ENCODE measurements around the gene SMPD4.
"Not testable (repeated sequence)": the region's sequence is repeated elsewhere in the genome, so short reads cannot be mapped to it uniquely, and the experiment has no call there.

Gene SMPD4

GRCh38 chr2:130157354-130157753 is 24.0 kb downstream of the SMPD4 start:
- not testable (repeated sequence) for H3K27me3 ChIP-seq (ENCODE audit: insufficient read depth, low read length); H2AFZ ChIP-seq (ENCODE audit: low read length, unreplicated experiment); H3K27ac ChIP-seq (ENCODE audit: low read depth, low read length); H3K79me2 ChIP-seq (ENCODE audit: control insufficient read depth, insufficient read depth, low read length, unreplicated experiment); H3K4me3 ChIP-seq (ENCODE audit: low read depth, low read length); H3K4me1 ChIP-seq (ENCODE audit: control insufficient read depth, insufficient read depth, low read length, unreplicated experiment); H3K36me3 ChIP-seq (ENCODE audit: insufficient read depth, low read length)

DNA sequence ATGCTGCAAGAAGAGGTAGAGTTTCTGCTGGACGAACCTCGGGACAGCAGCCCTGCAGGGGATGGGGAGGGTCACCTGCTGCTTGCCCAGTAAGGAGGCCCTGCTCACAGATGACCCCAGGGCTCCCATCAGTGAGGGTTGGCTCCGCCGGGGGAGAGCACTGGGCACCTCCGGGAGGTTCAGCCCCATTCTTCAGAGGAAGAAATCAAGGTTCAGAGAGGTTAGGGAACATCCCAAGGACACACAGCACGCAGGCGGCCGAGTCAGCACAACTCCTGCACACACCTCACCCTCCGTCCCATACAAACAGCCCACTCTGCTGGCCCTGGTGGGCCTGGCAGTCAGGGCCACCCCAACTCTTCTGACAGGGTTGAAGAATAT is 24.8 kb downstream of the SMPD4 start:
- H3K27ac ChIP-seq (ENCODE audit: low read depth, low read length): no peak overlapping the region
- no peak overlapping the region for H3K4me3 ChIP-seq (ENCODE audit: low read depth, low read length)
- H3K79me2 ChIP-seq (ENCODE audit: control insufficient read depth, insufficient read depth, low read length, unreplicated experiment): no peaks in the 10 kb centered on the region
- no peaks in the 10 kb centered on the region for H3K36me3 ChIP-seq (ENCODE audit: insufficient read depth, low read length)
- H3K4me1 ChIP-seq (ENCODE audit: control insufficient read depth, insufficient read depth, low read length, unreplicated experiment): no peaks in the 10 kb centered on the region
- H3K27me3 ChIP-seq (ENCODE audit: insufficient read depth, low read length): no peaks in the 10 kb centered on the region
- H2AFZ ChIP-seq (ENCODE audit: low read length, unreplicated experiment): no peak overlapping the region

- H3K27ac ChIP-seq (ENCODE audit: low read depth, low read length); H3K27me3 ChIP-seq (ENCODE audit: insufficient read depth, low read length); H3K36me3 ChIP-seq (ENCODE audit: insufficient read depth, low read length); H3K4me3 ChIP-seq (ENCODE audit: low read depth, low read length); H2AFZ ChIP-seq (ENCODE audit: low read length, unreplicated experiment); H3K4me1 ChIP-seq (ENCODE audit: control insufficient read depth, insufficient read depth, low read length, unreplicated experiment); H3K79me2 ChIP-seq (ENCODE audit: control insufficient read depth, insufficient read depth, low read length, unreplicated experiment): not testable (repeated sequence)
Observed at GRCh38 chr2:130155956-130156623, 25.3 kb downstream of the SMPD4 start.

DNA sequence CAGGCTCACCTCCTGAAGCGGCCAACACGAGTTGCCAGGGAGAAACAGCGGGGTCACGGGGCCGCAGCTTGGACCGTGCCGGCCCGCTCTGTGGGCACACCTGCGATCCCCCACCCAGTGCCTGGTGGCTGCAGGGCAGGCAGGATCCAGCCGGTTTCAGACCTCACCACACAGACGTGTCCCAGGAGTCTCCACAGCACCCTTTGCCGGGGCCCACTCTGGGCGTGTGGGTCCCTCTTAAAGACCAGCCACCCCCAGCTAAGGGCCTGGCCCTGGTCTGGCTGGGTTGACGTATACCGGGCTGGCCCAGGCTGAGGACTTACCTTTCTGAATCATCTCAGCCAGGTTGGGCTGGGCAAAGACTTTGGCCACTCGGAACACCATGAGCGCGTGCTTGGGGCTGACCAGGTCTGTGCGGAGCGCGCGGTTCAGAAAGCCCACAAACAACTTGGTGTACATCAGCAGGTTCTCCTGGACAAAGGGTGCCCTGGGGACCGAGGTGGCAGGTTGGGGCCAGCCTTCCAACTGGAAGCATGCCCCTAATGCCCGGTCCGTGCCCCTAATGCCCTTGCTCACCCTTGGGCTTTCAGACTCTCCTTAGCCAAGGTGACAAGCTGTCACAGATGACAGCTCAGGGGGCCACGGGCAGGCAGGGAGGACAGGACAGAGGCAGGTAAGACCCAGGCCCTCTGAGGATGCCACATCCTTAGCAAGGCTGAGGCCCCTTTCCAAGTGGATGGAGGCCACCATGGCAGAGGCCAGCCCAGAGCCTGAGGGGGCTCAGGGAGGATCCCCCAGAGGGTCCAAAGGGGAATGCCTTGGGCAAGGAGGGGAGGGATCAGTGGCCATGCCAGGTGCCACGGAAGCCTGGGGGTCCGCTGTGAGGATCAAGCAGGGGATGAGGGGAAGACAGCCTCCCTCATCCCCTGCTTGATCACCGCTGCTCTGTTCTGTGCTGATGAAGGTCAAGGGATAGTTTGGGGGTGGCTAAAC is 26.3 kb downstream of the SMPD4 start:
- Histone ChIP-seq H3K79me2 (ENCODE audit: control insufficient read depth, insufficient read depth, low read length, unreplicated experiment) (no peaks in the 10 kb centered on the region), H2AFZ (ENCODE audit: low read length, unreplicated experiment) (no peak overlapping the region), H3K4me1 (ENCODE audit: control insufficient read depth, insufficient read depth, low read length, unreplicated experiment) (no peaks in the 10 kb centered on the region), H3K27ac (ENCODE audit: low read depth, low read length) (no peak overlapping the region), H3K4me3 (ENCODE audit: low read depth, low read length) (no peak overlapping the region), H3K36me3 (ENCODE audit: insufficient read depth, low read length) (no peaks in the 10 kb centered on the region), H3K27me3 (ENCODE audit: insufficient read depth, low read length) (no peaks in the 10 kb centered on the region)

- not testable (repeated sequence) for H3K79me2 ChIP-seq (ENCODE audit: control insufficient read depth, insufficient read depth, low read length, unreplicated experiment); H3K4me1 ChIP-seq (ENCODE audit: control insufficient read depth, insufficient read depth, low read length, unreplicated experiment); H3K27me3 ChIP-seq (ENCODE audit: insufficient read depth, low read length); H3K36me3 ChIP-seq (ENCODE audit: insufficient read depth, low read length); H3K27ac ChIP-seq (ENCODE audit: low read depth, low read length); H3K4me3 ChIP-seq (ENCODE audit: low read depth, low read length); H2AFZ ChIP-seq (ENCODE audit: low read length, unreplicated experiment)
Observed at GRCh38 chr2:130154423-130154770, 27.0 kb downstream of the SMPD4 start.

GRCh38 chr2:130153721-130154422 is 27.5 kb downstream of the SMPD4 start:
- not testable (repeated sequence) for H2AFZ ChIP-seq (ENCODE audit: low read length, unreplicated experiment); H3K4me1 ChIP-seq (ENCODE audit: control insufficient read depth, insufficient read depth, low read length, unreplicated experiment); H3K4me3 ChIP-seq (ENCODE audit: low read depth, low read length); H3K36me3 ChIP-seq (ENCODE audit: insufficient read depth, low read length); H3K27ac ChIP-seq (ENCODE audit: low read depth, low read length); H3K79me2 ChIP-seq (ENCODE audit: control insufficient read depth, insufficient read depth, low read length, unreplicated experiment); H3K27me3 ChIP-seq (ENCODE audit: insufficient read depth, low read length)

GRCh38 chr2:130152816-130153595 is 28.4 kb downstream of the SMPD4 start:
- H3K79me2 ChIP-seq (ENCODE audit: control insufficient read depth, insufficient read depth, low read length, unreplicated experiment): no peaks in the 10 kb centered on the region
- no peak overlapping the region for H3K4me3 ChIP-seq (ENCODE audit: low read depth, low read length)
- H3K4me1 ChIP-seq (ENCODE audit: control insufficient read depth, insufficient read depth, low read length, unreplicated experiment): no peaks in the 10 kb centered on the region
- no peak overlapping the region for H3K27ac ChIP-seq (ENCODE audit: low read depth, low read length)
- H3K36me3 ChIP-seq (ENCODE audit: insufficient read depth, low read length): no peaks in the 10 kb centered on the region
- no peak overlapping the region for H2AFZ ChIP-seq (ENCODE audit: low read length, unreplicated experiment)
- H3K27me3 ChIP-seq (ENCODE audit: insufficient read depth, low read length): no peaks in the 10 kb centered on the region

DNA sequence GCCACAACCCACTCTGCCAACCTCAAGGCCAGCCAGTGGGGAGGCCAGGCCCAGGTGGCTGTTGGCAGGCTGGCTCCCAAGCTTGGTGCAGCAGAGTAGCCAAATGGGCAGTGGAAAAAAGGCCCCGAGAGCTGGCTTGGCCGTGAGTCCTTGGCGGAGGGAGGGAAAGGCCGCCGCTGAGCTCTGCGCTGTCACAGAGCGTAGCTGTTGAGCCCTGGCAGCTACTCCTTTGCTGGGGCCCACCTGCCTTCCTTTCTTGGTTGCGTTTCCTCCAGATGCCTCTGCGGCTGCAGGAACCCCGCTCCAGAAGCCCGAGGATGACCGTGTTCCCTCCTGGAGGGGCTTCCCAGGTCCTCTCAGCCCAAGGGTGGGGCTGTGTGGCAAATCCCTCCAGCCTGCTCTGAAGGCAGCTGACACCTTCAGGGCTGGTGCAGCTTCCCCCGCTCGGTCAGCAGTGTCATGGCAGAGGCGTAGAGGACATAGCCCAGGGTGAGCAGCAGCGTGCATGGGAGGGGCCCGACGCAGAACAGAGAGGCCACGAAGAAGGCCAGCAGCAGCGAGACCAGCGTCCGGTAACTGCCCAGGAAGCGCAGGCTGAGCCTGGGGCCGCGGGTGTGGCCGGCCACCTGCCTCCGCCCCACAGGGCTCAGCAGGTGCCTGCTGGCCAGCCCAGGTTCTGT is 29.1 kb downstream of the SMPD4 start:
- not testable (repeated sequence) for H3K79me2 ChIP-seq (ENCODE audit: control insufficient read depth, insufficient read depth, low read length, unreplicated experiment); H3K4me1 ChIP-seq (ENCODE audit: control insufficient read depth, insufficient read depth, low read length, unreplicated experiment); H3K27me3 ChIP-seq (ENCODE audit: insufficient read depth, low read length); H3K4me3 ChIP-seq (ENCODE audit: low read depth, low read length); H3K27ac ChIP-seq (ENCODE audit: low read depth, low read length); H3K36me3 ChIP-seq (ENCODE audit: insufficient read depth, low read length); H2AFZ ChIP-seq (ENCODE audit: low read length, unreplicated experiment)

GRCh38 chr2:130151145-130151512 is 30.3 kb downstream of the SMPD4 start:
- H3K27ac ChIP-seq (ENCODE audit: low read depth, low read length): not testable (repeated sequence)

More at GRCh38 chr2:130151145-130151512, 30.3 kb downstream of the SMPD4 start:
- not testable (repeated sequence) for H3K4me1 ChIP-seq (ENCODE audit: control insufficient read depth, insufficient read depth, low read length, unreplicated experiment); H3K36me3 ChIP-seq (ENCODE audit: insufficient read depth, low read length); H3K4me3 ChIP-seq (ENCODE audit: low read depth, low read length); H3K27me3 ChIP-seq (ENCODE audit: insufficient read depth, low read length); H3K79me2 ChIP-seq (ENCODE audit: control insufficient read depth, insufficient read depth, low read length, unreplicated experiment); H2AFZ ChIP-seq (ENCODE audit: low read length, unreplicated experiment)

All from ACC112 (cell line).